Measurements from ENCODE around the gene OR4P4.

Gene OR4P4

GRCh38 chr11:55634813-55635212 lies at the start of gene OR4P4:
TSS of gene OR4P4 (plus strand) at chr11:55635113.
- DNase-seq (ENCODE audit: low read depth in 2 of 3, low spot score in 2 of 3) = no peak

- no peak for DNase-seq (ENCODE audit: low read depth in 2 of 3, low spot score in 2 of 3)
These were observed 27.4 kb upstream of the OR4P4 start, which contains the start of gene OR4C11 for GRCh38 chr11:55607545-55607944. TSS of gene OR4C11 (minus strand) at chr11:55607645. CDS start at chr11:55604373, 3,272 bp downstream.

- DNase-seq (ENCODE audit: low read depth in 2 of 3, low spot score in 2 of 3) = no peak
These were observed 10.4 kb upstream of the OR4P4 start for GRCh38 chr11:55624531-55624930.

GRCh38 chr11:55648027-55648426 lies 13.1 kb downstream of the OR4P4 start, which contains the start of gene OR4S2:
TSS of gene OR4S2 (plus strand) at chr11:55648327. CDS start at chr11:55650904, 2,577 bp downstream.
- DNase-seq (ENCODE audit: low read depth in 2 of 3, low spot score in 2 of 3) = no peak

- DNase-seq (ENCODE audit: low read depth in 2 of 3, low spot score in 2 of 3) = no peak
These were observed 17.6 kb downstream of the OR4P4 start for GRCh38 chr11:55652560-55652959.

- no peak for DNase-seq (ENCODE audit: low read depth in 2 of 3, low spot score in 2 of 3)
These were observed 20.2 kb downstream of the OR4P4 start for GRCh38 chr11:55655096-55655495.

- DNase-seq (ENCODE audit: low read depth in 2 of 3, low spot score in 2 of 3) = no peak
These were observed 23.2 kb downstream of the OR4P4 start for GRCh38 chr11:55658031-55658573.

GRCh38 chr11:55658608-55659007 lies 23.7 kb downstream of the OR4P4 start:
- no peak for DNase-seq (ENCODE audit: low read depth in 2 of 3, low spot score in 2 of 3)

- DNase-seq (ENCODE audit: low read depth in 2 of 3, low spot score in 2 of 3) = no peak
These were observed 27.0 kb downstream of the OR4P4 start, which contains the start of gene OR4C6 for GRCh38 chr11:55661901-55662300. TSS of gene OR4C6 (plus strand) at chr11:55662201. CDS start at chr11:55665167, 2,966 bp downstream.

GRCh38 chr11:55669376-55669775 lies 34.5 kb downstream of the OR4P4 start:
- no peak for DNase-seq (ENCODE audit: low read depth in 2 of 3, low spot score in 2 of 3)

- no peak for DNase-seq (ENCODE audit: low read depth in 2 of 3, low spot score in 2 of 3)
These were observed 38.9 kb downstream of the OR4P4 start for GRCh38 chr11:55673860-55674259.

All from activated CD8-positive, alpha-beta memory T cell treated with anti-CD3 and anti-CD28 coated beads for 48 hours (primary cell).